ENCODE measurements around the gene CDH24. TPM values are rescaled to one million over a fixed set of nuclear protein-coding genes. Genes with fewer than 3 reads are reported as not detected.

Gene CDH24
- total RNA-seq, 1 experiment from 2014 or later = 8.3 TPM

Other genes with a start within 250 kb of the CDH24 start
- gene SLC7A7, start 242.1 kb downstream of the CDH24 start, total RNA-seq (2014; rRNA removed; shearing (Covaris generic)) = 46.2 and 47.8 TPM in 2 replicates
- gene MRPL52, start 227.6 kb downstream of the CDH24 start, total RNA-seq (2014; rRNA removed; shearing (Covaris generic)) = 65.1 and 95.5 TPM in 2 replicates
- gene MMP14, start 220.9 kb downstream of the CDH24 start, total RNA-seq (2014; rRNA removed; shearing (Covaris generic)) = 96.7 and 98.7 TPM in 2 replicates
- gene LRP10, start 185.8 kb downstream of the CDH24 start, total RNA-seq (2014; rRNA removed; shearing (Covaris generic)) = 12.2 and 12.5 TPM in 2 replicates
- not detected in 2 replicates for gene REM2, start 174.3 kb downstream of the CDH24 start, total RNA-seq (2014; rRNA removed; shearing (Covaris generic))
- gene RBM23, start 138.4 kb downstream of the CDH24 start, total RNA-seq (2014; rRNA removed; shearing (Covaris generic)) = 83.8 and 92.9 TPM in 2 replicates
- gene PRMT5, start 128.1 kb downstream of the CDH24 start, total RNA-seq (2014; rRNA removed; shearing (Covaris generic)) = 104 and 113 TPM in 2 replicates
- 42.9 and 44.5 TPM in 2 replicates for gene HAUS4, start 100.4 kb downstream of the CDH24 start, total RNA-seq (2014; rRNA removed; shearing (Covaris generic))
- 41.1 and 47.3 TPM in 2 replicates for gene AJUBA, start 75.0 kb downstream of the CDH24 start, total RNA-seq (2014; rRNA removed; shearing (Covaris generic))
- gene C14orf93, start 47.4 kb downstream of the CDH24 start, total RNA-seq (2014; rRNA removed; shearing (Covaris generic)) = 11.9 and 13.5 TPM in 2 replicates
- gene PSMB5, start 22.6 kb downstream of the CDH24 start, total RNA-seq (2014; rRNA removed; shearing (Covaris generic)) = 224 and 242 TPM in 2 replicates
- gene PSMB11, start 15.3 kb downstream of the CDH24 start, total RNA-seq (2014; rRNA removed; shearing (Covaris generic)) = not detected in 2 replicates
- 143 and 164 TPM in 2 replicates for gene ACIN1, start 37.6 kb upstream of the CDH24 start, total RNA-seq (2014; rRNA removed; shearing (Covaris generic))
- gene C14orf119, start 38.0 kb upstream of the CDH24 start, total RNA-seq (2014; rRNA removed; shearing (Covaris generic)) = 43.6 and 46.0 TPM in 2 replicates
- not detected in 2 replicates for gene CIROP, start 47.5 kb upstream of the CDH24 start, total RNA-seq (2014; rRNA removed; shearing (Covaris generic))
- not detected in 2 replicates for gene CEBPE, start 61.7 kb upstream of the CDH24 start, total RNA-seq (2014; rRNA removed; shearing (Covaris generic))
- 0.04 TPM in 1 of 2 replicates, not detected in the other for gene SLC7A8, start 126.1 kb upstream of the CDH24 start, total RNA-seq (2014; rRNA removed; shearing (Covaris generic))
- not detected in 2 replicates for gene RNF212B, start 180.4 kb upstream of the CDH24 start, total RNA-seq (2014; rRNA removed; shearing (Covaris generic))
- 10.4 and 11.2 TPM in 2 replicates for gene HOMEZ, start 228.6 kb upstream of the CDH24 start, total RNA-seq (2014; rRNA removed; shearing (Covaris generic))
- 6.6 and 9.7 TPM in 2 replicates for gene PPP1R3E, start 245.3 kb upstream of the CDH24 start, total RNA-seq (2014; rRNA removed; shearing (Covaris generic))
- gene BCL2L2, start 249.3 kb upstream of the CDH24 start, total RNA-seq (2014; rRNA removed; shearing (Covaris generic)) = 19.0 and 22.3 TPM in 2 replicates

Data from SJCRH30 (cell line).